ENCODE results near the gene DDB1.

DNA sequence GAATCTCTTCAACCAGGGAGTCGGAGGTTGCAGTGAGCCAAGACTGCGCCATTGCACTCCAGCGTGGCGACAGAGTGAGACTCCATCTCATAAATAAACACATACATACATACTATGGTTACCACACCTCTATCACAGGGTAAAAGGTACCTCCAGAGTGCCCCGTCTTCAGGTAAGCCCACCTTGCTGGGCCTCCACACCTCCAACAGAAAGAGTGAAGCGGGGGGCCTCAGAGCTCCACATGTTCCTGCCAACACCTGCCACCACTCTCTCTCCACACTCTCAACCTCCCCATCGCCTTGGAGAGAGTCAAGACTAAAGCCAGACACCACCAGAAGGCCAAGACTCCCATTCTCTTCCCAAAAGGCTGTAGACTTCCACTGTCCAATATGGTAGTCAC, 27.5 kb downstream of the DDB1 start:
- TF ChIP-seq CTCF (conservative IDR thresholded peaks at IDR 0.05; ENCODE audit: low read depth, low read length) (no peak), EZH2 (IDR thresholded peaks at IDR 0.05; ENCODE audit: low read length, unreplicated experiment) (no peak)
